Epidermal melanocyte (primary cell): ENCODE results near the gene SH3RF1.

Experiments
- DNase-seq: peaks from one replicate; pipeline ENCODE4 v3.0.0; 2011; ENCODE audit warnings: low spot score; ENCODE audit not compliant: insufficient read length

SH3RF1 gene

DNA sequence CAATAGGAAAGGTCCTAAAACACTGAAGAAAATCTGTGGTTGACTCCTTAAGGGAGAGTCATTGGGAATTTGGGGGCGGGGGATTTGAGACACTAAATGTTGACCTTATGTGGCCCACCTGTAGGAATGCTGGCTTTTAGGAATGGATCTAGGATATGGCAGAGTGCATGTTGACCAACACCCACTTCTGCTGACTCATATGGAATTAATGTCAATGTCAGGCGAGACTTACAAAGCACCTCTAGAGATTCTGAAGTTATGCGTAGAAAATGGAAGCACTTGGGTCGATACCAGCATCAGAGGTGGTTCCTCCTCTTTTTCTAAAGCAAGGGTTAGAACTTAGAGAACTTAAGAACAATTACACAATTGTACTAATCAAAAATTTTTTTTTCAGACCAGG, 160.1 kb downstream of the SH3RF1 start:
- no peak for DNase-seq

DNA sequence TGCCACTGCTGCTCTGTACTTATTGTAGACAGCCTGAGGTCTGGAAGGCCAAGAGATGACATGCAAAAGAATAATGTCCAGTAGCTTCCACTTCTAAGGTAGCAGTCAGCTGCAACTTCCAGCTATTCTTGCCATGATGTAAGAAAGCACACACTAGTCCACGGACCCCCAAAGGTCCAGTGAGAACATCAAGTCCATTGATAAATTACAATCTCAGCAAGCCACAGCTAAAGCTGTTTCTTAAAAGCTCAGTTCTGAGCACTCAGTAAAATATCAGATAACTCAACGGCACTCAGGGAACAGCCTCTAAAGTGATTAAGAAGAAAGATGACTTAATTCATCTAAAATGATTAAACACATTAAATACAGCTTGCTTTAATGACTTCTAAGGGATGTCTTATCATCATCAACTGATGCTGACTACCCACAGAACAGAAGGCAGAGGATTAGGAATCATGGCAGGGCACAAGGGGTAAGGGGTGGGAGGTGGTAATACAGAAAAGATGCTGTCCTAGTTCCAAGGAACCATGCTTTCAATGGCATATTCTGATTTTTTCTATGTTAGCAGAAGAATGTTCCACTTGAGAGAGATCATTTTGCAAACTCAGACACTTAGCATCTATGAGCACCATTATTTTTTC, 161.6 kb downstream of the SH3RF1 start:
- no peak for DNase-seq

DNA sequence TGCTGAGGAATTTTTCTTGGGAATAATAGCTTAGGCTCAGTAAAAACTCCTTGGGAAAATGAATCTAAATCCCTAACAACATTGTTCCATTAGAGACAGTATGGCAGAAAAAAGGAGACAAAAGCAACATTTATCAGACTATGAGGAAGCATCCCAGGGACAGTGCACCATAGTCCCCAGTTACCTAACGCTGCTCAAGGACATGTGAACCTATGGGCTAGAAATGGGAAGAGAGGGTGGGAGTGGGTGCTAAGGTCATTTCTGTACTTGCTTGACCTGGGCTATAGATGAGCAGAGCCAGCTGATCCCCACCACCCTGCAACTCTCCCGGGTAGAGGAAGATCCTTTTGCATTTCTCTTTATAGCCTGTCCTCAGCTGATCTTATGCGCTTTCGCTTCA, 162.5 kb downstream of the SH3RF1 start:
- DNase-seq = no peak

GRCh38 chr4:169107528-169107927, 163.2 kb downstream of the SH3RF1 start:
- DNase-seq = no peak

DNA sequence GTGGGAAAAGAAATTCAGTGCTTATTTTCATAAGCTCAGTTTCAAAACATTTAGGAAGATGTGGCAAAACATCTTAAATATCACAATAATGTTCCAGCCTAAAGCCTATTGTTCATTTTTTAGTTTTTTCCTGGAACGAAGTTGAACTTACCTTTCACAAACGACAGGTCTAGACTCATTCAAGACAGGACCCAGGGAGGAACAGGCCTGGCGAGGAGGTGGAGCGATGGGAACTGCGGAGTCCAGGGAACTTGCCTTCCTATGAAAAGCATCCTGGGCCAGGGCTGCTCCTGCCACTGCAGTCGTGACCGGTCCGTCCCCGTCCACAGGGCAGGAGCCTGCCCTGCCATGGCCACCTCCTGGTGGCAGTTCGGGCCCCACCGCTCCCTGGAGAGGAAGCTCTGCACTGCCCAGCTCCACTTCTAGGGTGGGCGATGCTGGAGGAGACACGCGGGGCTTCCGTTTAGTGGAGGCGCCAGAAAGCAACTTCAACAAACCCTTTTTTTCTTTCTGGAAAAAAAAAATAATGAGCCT, 164.0 kb downstream of the SH3RF1 start:
- no peak for DNase-seq

DNA sequence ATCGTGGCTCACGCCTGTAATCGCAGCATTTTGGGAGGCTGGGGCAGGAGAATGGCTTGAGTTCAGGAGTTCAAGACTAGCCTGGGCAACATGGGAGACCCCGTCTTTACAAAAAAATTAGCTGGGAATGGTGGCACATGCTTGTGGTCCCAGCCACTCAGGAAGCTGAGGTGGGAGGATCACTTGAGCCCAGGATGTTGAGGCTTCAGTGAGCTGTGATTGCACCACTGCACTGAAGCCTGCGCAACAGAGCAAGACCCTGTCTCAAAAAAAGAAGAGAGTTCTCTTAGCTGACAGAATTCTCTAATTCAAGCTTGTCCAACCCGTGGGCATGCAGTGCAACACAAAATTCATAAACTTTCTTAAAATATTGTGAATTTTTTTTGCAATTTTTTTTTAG, 165.1 kb downstream of the SH3RF1 start:
- no peak for DNase-seq

GRCh38 chr4:169103966-169104412, 166.8 kb downstream of the SH3RF1 start:
- no peak for DNase-seq

DNA sequence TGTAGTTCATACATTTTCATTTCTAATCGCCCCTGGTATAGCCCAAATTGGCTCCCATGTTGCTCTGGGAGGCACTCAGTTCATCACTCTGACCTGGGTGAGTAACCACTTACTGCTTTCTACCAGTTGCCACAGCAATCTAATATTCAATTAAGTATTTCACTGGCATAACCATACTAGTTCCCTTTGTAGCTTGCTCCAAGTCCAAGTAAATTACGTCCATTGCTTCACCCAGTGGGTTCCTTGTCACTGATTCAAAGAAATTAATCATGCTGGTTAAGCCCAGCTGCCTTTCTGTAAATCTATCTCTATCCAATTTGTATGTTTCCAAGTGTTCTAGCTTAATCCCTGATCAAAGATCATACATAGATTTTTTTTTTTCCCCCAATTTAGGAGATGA, 168.7 kb downstream of the SH3RF1 start:
- DNase-seq = no peak

GRCh38 chr4:169100670-169101101, 170.1 kb downstream of the SH3RF1 start:
- no peak for DNase-seq

GRCh38 chr4:169099771-169100180, 171.0 kb downstream of the SH3RF1 start:
- DNase-seq = no peak

DNA sequence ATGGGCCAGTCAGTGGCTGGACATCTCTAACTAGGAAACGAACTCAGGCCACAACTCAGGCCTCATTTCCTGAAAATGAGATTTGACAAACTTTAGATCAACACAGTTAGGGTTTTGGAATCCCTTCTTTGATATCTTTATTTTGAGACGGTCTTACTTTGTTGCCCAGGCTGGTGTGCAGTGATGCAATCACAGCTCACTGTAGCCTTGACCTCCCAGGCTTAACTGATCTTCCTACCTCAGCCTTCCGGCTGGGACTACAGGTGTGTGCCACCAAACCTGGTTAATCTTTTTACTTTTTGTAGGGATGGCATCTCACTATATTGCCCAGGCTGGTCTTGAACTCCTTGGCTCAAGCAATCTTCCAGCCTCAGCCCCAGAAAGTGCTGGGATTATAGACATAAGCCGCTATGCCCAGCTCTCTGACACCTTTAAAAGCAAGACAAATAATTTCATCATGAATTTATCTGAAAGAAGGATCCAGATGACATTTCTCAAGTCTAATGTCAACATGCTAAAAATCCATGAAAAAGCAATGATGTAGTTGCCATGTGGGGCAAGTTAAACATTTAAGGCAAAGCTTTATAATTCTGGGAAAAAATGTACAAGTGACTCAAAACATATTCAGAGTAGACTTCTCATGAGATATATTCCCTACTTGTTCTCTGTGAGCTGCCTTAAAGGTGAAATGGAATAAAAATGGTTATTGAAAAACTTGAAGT, 171.6 kb downstream of the SH3RF1 start:
- no peak for DNase-seq

DNA sequence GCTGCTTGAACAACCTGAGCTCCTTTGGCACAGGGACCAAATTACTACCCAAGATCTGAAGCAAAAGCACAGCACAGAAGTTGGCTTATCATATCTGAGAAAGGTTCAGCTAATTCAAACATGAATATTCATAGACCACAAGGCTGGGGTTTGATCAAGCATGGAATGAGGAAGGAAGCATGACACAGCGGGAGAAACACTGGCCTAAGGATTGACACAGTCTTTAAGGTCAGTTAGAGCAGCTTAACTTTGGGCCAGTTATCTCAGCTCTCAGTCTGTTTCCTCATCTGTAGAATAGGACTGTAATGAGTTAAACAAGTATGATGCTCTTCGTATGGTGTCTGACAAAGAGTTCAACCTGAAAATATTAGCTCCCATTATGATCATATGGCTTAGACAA, 172.2 kb downstream of the SH3RF1 start:
- DNase-seq = no peak

- no peak for DNase-seq
Observed at GRCh38 chr4:169098054-169098497, 172.7 kb downstream of the SH3RF1 start.

DNA sequence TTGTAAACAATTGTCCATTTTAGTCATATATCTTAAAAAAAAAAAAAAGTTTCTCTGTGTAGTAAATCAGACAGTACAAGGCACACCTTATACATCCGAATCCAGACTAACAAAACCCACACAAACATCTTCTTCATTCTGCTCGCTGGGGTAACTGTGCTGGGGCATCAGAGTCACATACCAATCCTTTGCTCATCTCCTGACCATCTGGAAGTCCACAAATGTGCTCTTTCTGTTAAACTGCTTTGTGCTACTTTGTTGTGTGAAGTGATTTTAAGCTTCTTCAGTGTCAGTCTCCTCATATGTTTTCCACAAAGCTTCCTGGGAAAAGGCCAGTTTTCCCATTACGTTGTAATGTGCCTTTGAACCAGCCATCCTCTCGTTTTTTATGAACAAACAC, 174.5 kb downstream of the SH3RF1 start:
- DNase-seq = no peak

DNA sequence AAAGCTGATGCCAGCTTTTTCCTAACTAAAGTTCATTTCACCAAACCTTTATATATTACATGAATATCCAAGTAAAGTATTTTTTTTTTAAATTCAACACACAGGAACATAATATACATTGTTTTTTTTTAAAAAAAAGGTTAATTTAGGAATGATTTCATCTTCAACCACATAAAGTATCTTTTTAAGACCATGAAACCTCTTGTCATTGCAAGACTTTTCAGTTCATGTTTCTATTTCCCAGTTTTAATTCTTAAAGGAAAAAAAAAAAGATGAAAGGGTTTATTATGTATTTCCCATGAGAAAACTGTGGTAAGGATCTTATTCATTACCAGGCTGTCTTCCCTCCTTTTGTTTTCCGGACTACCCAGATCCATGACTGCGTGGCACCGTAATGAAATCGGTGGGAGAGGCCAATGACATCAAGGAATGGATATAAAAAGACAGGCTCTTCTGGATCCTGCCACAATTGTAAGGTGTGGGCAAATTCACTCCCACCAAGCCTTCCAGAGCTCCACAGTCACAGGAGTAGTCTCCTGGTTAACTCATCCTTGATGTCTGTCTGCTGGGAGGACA, 176.0 kb downstream of the SH3RF1 start:
- no peak for DNase-seq

GRCh38 chr4:169092889-169093522, 177.8 kb downstream of the SH3RF1 start:
- no peak for DNase-seq

DNA sequence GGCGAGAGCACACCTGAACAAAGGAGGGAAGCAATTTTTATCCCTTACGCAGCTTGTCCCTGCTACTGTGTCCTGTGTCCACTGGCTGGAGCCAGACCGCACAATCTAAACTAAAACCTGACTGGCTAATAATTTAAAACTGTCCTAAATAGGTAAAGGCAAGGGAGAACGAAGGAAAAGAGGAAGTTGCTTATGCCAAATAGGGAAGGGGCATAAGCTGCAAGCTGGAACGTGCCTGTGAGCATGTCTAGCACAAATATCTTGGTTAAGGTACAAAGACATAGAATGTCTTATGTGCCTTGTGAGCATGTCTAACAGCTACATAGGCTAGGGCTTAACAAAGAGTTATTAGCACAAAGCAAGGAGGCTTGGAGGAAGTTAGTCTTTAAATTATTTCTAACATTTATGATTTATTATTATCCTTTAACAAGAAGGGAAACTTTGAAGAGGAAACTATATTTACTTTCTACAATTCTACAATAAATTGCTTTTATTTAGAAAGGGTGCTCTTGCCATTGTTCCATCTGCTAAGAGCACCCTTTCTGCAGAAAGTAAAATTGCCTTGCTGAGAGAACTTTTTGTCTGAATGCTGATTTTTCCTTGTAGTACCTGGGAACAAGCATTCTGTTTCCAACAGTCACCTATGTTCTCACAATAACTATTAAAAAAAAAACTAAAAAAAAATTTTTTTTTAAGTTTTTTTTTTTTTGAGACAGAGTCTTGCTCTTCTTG, 180.1 kb downstream of the SH3RF1 start:
- DNase-seq = no peak

GRCh38 chr4:169089004-169089403, 181.8 kb downstream of the SH3RF1 start:
- DNase-seq = no peak

DNA sequence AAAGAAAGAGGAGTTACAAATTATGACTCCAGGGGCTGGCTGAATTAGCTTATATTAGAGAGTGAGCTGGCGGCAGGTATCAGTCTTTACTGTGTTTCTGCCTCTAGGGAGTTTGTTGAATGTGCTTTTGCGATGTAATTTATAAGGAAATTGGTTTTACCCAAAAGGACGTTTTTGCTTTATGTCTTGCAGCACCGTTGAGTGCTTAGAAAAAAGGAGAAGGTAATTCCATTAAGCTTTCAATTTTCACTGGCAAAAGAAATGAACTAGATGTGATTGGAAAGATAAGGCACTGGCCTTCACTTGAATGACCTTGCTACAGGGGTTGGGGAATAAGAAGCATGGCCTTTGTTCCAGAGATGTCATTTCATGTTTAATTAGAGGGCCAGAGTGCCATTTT, 185.8 kb downstream of the SH3RF1 start:
- no peak for DNase-seq

- DNase-seq = no peak
Observed at GRCh38 chr4:169080981-169081380, 189.8 kb downstream of the SH3RF1 start.
